Measurements from ENCODE around the gene CCDC85C.

Gene CCDC85C

GRCh38 chr14:99636487-99636886, 32.5 kb upstream of the CCDC85C start:
- TF ChIP-seq CTCF (conservative IDR thresholded peaks at IDR 0.05; ENCODE audit: low read length) = no peak
- H3K4me3 ChIP-seq (ENCODE audit: low read length) = no peak overlapping the region
- DNase-seq (ENCODE audit: low read depth) = no peak

GRCh38 chr14:99635116-99635515, 31.1 kb upstream of the CCDC85C start:
- DNase-seq (ENCODE audit: low read depth) = no peak
- no peak for TF ChIP-seq CTCF (conservative IDR thresholded peaks at IDR 0.05; ENCODE audit: low read length)
- no peak overlapping the region for H3K4me3 ChIP-seq (ENCODE audit: low read length)

GRCh38 chr14:99634443-99634842, 30.4 kb upstream of the CCDC85C start:
- DNase-seq (ENCODE audit: low read depth) = no peak
- no peak overlapping the region for H3K4me3 ChIP-seq (ENCODE audit: low read length)
- no peak for TF ChIP-seq CTCF (conservative IDR thresholded peaks at IDR 0.05; ENCODE audit: low read length)

GRCh38 chr14:99633918-99634317, 29.9 kb upstream of the CCDC85C start:
- TF ChIP-seq CTCF (conservative IDR thresholded peaks at IDR 0.05; ENCODE audit: low read length) = no peak
- no peak overlapping the region for H3K4me3 ChIP-seq (ENCODE audit: low read length)
- DNase-seq (ENCODE audit: low read depth) = no peak

GRCh38 chr14:99633141-99633540, 29.1 kb upstream of the CCDC85C start:
- H3K4me3 ChIP-seq (ENCODE audit: low read length) = no peak overlapping the region
- no peak for TF ChIP-seq CTCF (conservative IDR thresholded peaks at IDR 0.05; ENCODE audit: low read length)
- DNase-seq (ENCODE audit: low read depth) = no peak

- H3K4me3 ChIP-seq (ENCODE audit: low read length) = no peak overlapping the region
- TF ChIP-seq CTCF (conservative IDR thresholded peaks at IDR 0.05; ENCODE audit: low read length) = no peak
- DNase-seq (ENCODE audit: low read depth) = no peak
Measured at GRCh38 chr14:99632410-99633035, 28.5 kb upstream of the CCDC85C start.

- H3K4me3 ChIP-seq (ENCODE audit: low read length) = no peak overlapping the region
- no peak for TF ChIP-seq CTCF (conservative IDR thresholded peaks at IDR 0.05; ENCODE audit: low read length)
- no peak for DNase-seq (ENCODE audit: low read depth)
Measured at GRCh38 chr14:99630202-99630601, 26.2 kb upstream of the CCDC85C start.
